GM12878 (cell line): ENCODE results near the gene ATRN.

Experiments used
- BCLAF1 ChIP-seq: fragments of 450-650 bp; IDR thresholded peaks from 2 replicates; pipeline ENCODE4 v1.6.1; 2017; ENCODE audit warnings: antibody characterized with exemption, mild to moderate bottlenecking, moderate library complexity
- CHD1 ChIP-seq: IDR thresholded peaks from 2 replicates; pipeline ENCODE4 v1.6.1; 2012; ENCODE audit warnings: low read depth, low read length, improper control_type of control experiment
- CREM ChIP-seq: IDR thresholded peaks from 2 replicates; pipeline ENCODE4 v1.6.1; 2014; ENCODE audit warnings: antibody characterized with exemption, low read depth
- CTCF ChIP-seq, 3 experiments: IDR thresholded peaks in 2 of 3; conservative IDR thresholded peaks in 1 of 3; 2 replicates each; pipeline ENCODE4 v1.5.1; 2011; ENCODE audit warnings: low read depth in 3 of 3, low read length in 3 of 3, mild to moderate bottlenecking in 3 of 3, control low read depth in 2 of 3, moderate library complexity in 2 of 3, inconsistent platforms in 1 of 3, mixed read lengths in 1 of 3; ENCODE audit not compliant: control insufficient read depth in 2 of 3, insufficient read depth in 1 of 3; ENCODE audit errors: extremely low read depth in 1 of 3
- EZH2 ChIP-seq: IDR thresholded peaks from 2 replicates; pipeline ENCODE4 v1.6.1; 2012; ENCODE audit warnings: low read depth, mild to moderate bottlenecking, control low read depth, inconsistent platforms, low read length, borderline replicate concordance; ENCODE audit not compliant: control insufficient read depth
- HDGF ChIP-seq: fragments of 450-650 bp; IDR thresholded peaks from 2 replicates; pipeline ENCODE4 v1.6.1; 2016; ENCODE audit warnings: antibody characterized with exemption
- JUND ChIP-seq: IDR thresholded peaks from 2 replicates; pipeline ENCODE4 v1.6.1; 2012; ENCODE audit warnings: low read depth, mild to moderate bottlenecking, low read length, improper control_type of control experiment, moderate library complexity
- KDM1A ChIP-seq: fragments of 200-600 bp; sonication (generic); IDR thresholded peaks from 2 replicates; pipeline ENCODE4 v1.6.1; 2016; ENCODE audit warnings: borderline replicate concordance
- NRF1 ChIP-seq: conservative IDR thresholded peaks from 2 replicates; pipeline ENCODE4 v1.6.1; 2011; ENCODE audit warnings: mild to moderate bottlenecking, low read depth, low read length, improper control_type of control experiment
- POLR2A ChIP-seq: IDR thresholded peaks from 2 replicates; pipeline ENCODE4 v1.6.1; 2011; ENCODE audit warnings: low read depth, mild to moderate bottlenecking, low read length
- STAT3 ChIP-seq: IDR thresholded peaks from 2 replicates; pipeline ENCODE4 v1.6.1; 2011; ENCODE audit warnings: low read depth, low read length, improper control_type of control experiment
- USF1 ChIP-seq: IDR thresholded peaks from 2 replicates; pipeline ENCODE4 v1.6.1; 2011; ENCODE audit warnings: borderline replicate concordance, low read depth, mild to moderate bottlenecking, moderate library complexity, mixed read lengths, low read length; ENCODE audit not compliant: insufficient read depth; ENCODE audit errors: extremely low read length

- TF ChIP-seq JUND: no peak
- no peak for TF ChIP-seq CHD1
- TF ChIP-seq HDGF: no peak
- no peak for TF ChIP-seq CTCF (IDR thresholded peaks at IDR 0.05 in 2 of 3, conservative IDR thresholded peaks at IDR 0.05 in 1 of 3; ENCODE audit: control insufficient read depth in 2 of 3, extremely low read depth in 1 of 3, insufficient read depth in 1 of 3, low read depth in 3 of 3, low read length in 3 of 3)
- no peak for TF ChIP-seq CREM
- no peak for TF ChIP-seq BCLAF1
- TF ChIP-seq NRF1: no peak
- no peak for TF ChIP-seq EZH2
- TF ChIP-seq POLR2A: no peak
- TF ChIP-seq STAT3: no peak
- no peak for TF ChIP-seq USF1
- TF ChIP-seq KDM1A: no peak
These were observed 196.7 kb downstream of the ATRN start for GRCh38 chr20:3667434-3668037.
